Measurements from ENCODE around the gene VAPB.
"Not testable (repeated sequence)": the region's sequence is repeated elsewhere in the genome, so short reads cannot be mapped to it uniquely, and the experiment has no call there.

Gene VAPB

DNA sequence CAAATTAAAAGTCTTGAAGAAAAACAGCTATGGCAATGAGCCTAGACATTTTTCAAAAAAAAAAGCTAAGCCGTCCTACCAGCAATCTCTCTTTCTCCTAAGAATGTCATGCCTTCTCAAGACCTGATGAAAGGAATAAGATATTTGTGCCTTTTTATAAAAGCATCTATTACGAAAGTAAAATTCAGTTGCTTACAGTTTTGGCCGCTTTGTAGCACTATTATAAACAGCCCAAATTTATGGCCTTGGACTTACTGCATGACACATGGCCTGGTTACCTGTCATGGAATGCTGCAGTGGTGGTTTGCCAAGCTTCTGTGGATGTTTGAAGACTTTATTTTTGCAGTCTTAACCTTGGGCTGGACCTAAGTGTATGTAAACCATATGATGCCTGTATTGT, 22.2 kb upstream of the VAPB start:
- DNase-seq (ENCODE audit: low read depth): no peak
- TF ChIP-seq, protein P1, sequence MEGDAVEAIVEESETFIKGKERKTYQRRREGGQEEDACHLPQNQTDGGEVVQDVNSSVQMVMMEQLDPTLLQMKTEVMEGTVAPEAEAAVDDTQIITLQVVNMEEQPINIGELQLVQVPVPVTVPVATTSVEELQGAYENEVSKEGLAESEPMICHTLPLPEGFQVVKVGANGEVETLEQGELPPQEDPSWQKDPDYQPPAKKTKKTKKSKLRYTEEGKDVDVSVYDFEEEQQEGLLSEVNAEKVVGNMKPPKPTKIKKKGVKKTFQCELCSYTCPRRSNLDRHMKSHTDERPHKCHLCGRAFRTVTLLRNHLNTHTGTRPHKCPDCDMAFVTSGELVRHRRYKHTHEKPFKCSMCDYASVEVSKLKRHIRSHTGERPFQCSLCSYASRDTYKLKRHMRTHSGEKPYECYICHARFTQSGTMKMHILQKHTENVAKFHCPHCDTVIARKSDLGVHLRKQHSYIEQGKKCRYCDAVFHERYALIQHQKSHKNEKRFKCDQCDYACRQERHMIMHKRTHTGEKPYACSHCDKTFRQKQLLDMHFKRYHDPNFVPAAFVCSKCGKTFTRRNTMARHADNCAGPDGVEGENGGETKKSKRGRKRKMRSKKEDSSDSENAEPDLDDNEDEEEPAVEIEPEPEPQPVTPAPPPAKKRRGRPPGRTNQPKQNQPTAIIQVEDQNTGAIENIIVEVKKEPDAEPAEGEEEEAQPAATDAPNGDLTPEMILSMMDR (IDR thresholded peaks at IDR 0.05; ENCODE audit: insufficient read depth, low read depth, low read length, missing control alignments): no peak
- no peak overlapping the region for H3K4me3 ChIP-seq (ENCODE audit: low read length)

DNA sequence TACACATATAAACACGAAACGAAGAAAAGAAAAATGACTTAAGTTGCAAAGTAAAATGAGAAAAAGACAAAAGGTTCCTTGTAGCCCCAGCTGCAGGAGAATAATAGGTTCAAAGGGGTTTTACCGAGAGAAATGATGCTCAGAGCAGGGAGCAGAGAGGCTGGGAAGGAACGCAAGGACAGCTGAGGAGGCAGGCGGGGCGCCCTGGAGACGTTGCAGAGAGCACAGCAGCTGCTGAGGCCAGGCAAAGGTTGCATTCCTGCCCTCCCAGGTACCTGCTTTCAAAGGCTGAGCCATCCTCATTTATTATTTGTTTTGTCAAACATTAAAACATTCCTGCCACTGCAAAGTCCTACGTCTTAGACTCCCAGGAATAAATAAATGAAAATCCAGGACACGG, 16.2 kb upstream of the VAPB start:
- TF ChIP-seq, protein P1 (IDR thresholded peaks at IDR 0.05; ENCODE audit: insufficient read depth, low read depth, low read length, missing control alignments): no peak
- no peak for DNase-seq (ENCODE audit: low read depth)
- no peak overlapping the region for H3K4me3 ChIP-seq (ENCODE audit: low read length)

DNA sequence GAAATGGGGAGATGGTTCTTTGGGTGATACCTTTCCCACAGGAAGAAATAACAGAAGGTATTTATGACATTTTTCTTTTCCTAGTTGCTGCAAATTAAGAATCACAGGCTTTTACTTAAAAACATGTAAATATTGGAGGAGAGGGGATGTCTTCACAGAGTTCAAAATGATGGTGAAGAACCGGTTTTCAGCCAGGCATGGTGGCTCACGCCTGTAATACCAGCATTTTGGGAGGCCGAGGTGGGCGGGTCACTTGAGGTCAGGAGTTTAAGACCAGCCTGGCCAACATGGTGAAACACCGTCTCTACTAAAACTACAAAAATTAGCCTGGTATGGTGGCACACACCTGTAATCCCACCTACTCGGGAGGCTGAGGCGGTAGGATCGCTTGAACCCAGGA, 15.7 kb upstream of the VAPB start:
- not testable (repeated sequence) for H3K4me3 ChIP-seq (ENCODE audit: low read length); DNase-seq (ENCODE audit: low read depth)

GRCh38 chr20:58374027-58374850, 14.8 kb upstream of the VAPB start:
- DNase-seq (ENCODE audit: low read depth): no peak
- no peak overlapping the region for H3K4me3 ChIP-seq (ENCODE audit: low read length)
- TF ChIP-seq, protein P1 (IDR thresholded peaks at IDR 0.05; ENCODE audit: insufficient read depth, low read depth, low read length, missing control alignments): no peak

DNA sequence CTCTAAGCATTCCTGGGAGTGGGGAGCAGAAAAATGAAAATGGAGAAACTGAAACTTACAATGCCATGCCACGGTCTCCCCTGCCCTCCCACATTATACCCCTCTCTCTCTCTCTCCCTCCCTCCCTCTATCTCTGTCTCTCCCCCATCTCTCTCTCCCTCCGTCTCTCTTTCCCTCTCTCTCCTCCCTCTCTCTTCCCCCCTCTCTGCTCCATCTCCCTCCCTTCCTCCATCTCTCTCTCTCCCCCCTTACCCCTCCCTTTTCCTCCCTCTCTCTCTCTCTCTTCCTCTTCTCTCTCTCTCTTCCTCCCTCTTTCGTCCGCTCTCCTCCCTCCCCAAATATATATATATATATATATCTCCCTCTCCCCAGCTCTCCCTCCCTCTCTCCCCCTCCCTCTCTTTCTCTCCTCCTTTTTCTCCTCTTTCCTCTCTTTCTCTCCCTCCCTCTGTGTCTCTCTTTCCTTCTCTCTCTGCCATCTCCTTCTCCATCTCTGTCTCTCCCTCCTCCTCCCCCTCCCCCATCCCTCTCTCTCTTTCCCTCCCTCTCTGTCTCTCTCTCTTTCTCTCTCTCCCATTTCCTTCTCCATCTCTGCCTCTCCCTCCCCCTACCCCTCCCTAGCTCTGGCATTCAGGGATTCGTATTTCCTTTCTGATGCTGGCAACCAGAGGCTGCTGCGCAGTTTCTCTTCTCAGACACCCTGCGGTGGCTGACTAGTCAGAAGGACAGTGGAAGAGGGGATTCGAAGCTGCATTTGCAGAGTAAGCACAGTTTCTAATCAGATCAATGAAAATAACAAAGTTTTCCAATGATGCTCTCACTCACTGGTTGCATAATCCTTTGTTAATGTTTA, 13.9 kb upstream of the VAPB start:
- H3K4me3 ChIP-seq (ENCODE audit: low read length): no peak overlapping the region
- TF ChIP-seq, protein P1 (IDR thresholded peaks at IDR 0.05; ENCODE audit: insufficient read depth, low read depth, low read length, missing control alignments): no peak
- no peak for DNase-seq (ENCODE audit: low read depth)

GRCh38 chr20:58375759-58376352, 13.2 kb upstream of the VAPB start:
- H3K4me3 ChIP-seq (ENCODE audit: low read length): no peak overlapping the region
- no peak for DNase-seq (ENCODE audit: low read depth)
- TF ChIP-seq, protein P1 (IDR thresholded peaks at IDR 0.05; ENCODE audit: insufficient read depth, low read depth, low read length, missing control alignments): no peak

- DNase-seq (ENCODE audit: low read depth): no peak
- TF ChIP-seq, protein P1 (IDR thresholded peaks at IDR 0.05; ENCODE audit: insufficient read depth, low read depth, low read length, missing control alignments): no peak
- no peak overlapping the region for H3K4me3 ChIP-seq (ENCODE audit: low read length)
These were observed 12.0 kb upstream of the VAPB start for GRCh38 chr20:58377017-58377416.

Data from epithelial cell of esophagus (primary cell).